Body of pancreas (tissue), 4 donors: Measurements from ENCODE around the gene F2RL2.

Source experiments
- CTCF ChIP-seq, 7 experiments: fragments of 450-650 bp in 4 of 7; fragments of 200-600 bp in 3 of 7; sonication (generic) in 3 of 7; IDR thresholded peaks; one replicate each; pipeline ENCODE4 v1.5.1; 2016 to 2019; ENCODE audit warnings: antibody characterized with exemption in 7 of 7
- POLR2A ChIP-seq, 3 donors: fragments of 450-650 bp; IDR thresholded peaks; one replicate each; pipeline ENCODE4 v1.6.1; 2016; ENCODE audit warnings: antibody characterized with exemption in 3 of 3, mild to moderate bottlenecking in 2 of 3

DNA sequence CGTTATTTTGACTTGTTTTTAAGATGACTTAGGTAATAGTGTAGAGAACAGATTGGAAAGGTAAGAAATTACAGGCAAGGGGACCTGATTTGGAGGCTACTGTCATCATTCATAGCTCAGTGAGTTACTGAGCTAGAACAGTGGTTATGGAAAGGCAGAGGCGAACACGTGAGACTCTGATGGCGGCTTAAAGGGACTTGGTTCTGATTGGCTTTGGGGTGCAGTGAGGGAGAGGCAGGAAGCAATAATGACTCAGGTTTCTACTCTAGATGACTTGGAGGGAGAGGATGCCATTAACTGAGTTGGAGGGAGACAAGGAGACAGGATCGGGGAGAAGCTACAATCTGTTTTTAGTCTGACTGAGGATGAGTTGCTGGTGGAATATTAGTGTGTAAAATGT is 3.0 kb downstream of the F2RL2 start:
- TF ChIP-seq CTCF (IDR thresholded peaks at IDR 0.05) = no peak
- TF ChIP-seq POLR2A (IDR thresholded peaks at IDR 0.05) = no peak
